H9 (cell line): ENCODE data around the gene YBX1. TPM values are rescaled to one million over a fixed set of nuclear protein-coding genes. Genes with fewer than 3 reads are reported as not detected.

Experiments used
- DNase-seq: peaks from one replicate; pipeline ENCODE4 v3.0.0-alpha.2; 2017
- H2AFZ ChIP-seq: one replicate; pipeline ENCODE4 v1.6.1; 2013; ENCODE audit warnings: mild to moderate bottlenecking, low read length, control low read depth, moderate library complexity
- H2AK5ac ChIP-seq: 2 replicates; pipeline ENCODE4 v1.6.1; 2013; ENCODE audit warnings: low read length, control low read depth, mixed read lengths; ENCODE audit not compliant: insufficient read length
- H2BK120ac ChIP-seq: one replicate; pipeline ENCODE4 v1.6.1; 2013; ENCODE audit warnings: low read depth, mild to moderate bottlenecking, low read length, control low read depth, inconsistent platforms; ENCODE audit not compliant: poor library complexity, severe bottlenecking
- H2BK12ac ChIP-seq: 2 replicates; pipeline ENCODE4 v1.6.1; 2013; ENCODE audit warnings: low read length, control low read depth, mixed read lengths, low read depth; ENCODE audit not compliant: insufficient read length
- H2BK15ac ChIP-seq: 2 replicates; pipeline ENCODE4 v1.6.1; 2013; ENCODE audit warnings: low read depth, low read length, control low read depth
- H2BK20ac ChIP-seq: one replicate; pipeline ENCODE4 v1.6.1; 2013; ENCODE audit warnings: low read depth, mild to moderate bottlenecking, low read length, control low read depth, inconsistent platforms; ENCODE audit not compliant: poor library complexity, severe bottlenecking
- H2BK5ac ChIP-seq: 2 replicates; pipeline ENCODE4 v1.6.1; 2013; ENCODE audit warnings: low read length, control low read depth, mixed read lengths; ENCODE audit not compliant: insufficient read length
- H3K14ac ChIP-seq: 2 replicates; pipeline ENCODE4 v1.6.1; 2013; ENCODE audit warnings: low read length, control low read depth; ENCODE audit not compliant: insufficient read depth
- H3K18ac ChIP-seq: 2 replicates; pipeline ENCODE4 v1.6.1; 2013; ENCODE audit warnings: low read depth, mild to moderate bottlenecking, mixed read lengths, low read length, control low read depth; ENCODE audit not compliant: insufficient read length
- H3K23ac ChIP-seq: 2 replicates; pipeline ENCODE4 v1.6.1; 2013; ENCODE audit warnings: low read length, control low read depth, mixed read lengths, low read depth; ENCODE audit not compliant: insufficient read length
- H3K23me2 ChIP-seq: 2 replicates; pipeline ENCODE4 v1.6.1; 2013; ENCODE audit warnings: low read depth, mild to moderate bottlenecking, mixed read lengths, low read length, control low read depth; ENCODE audit not compliant: insufficient read length, poor library complexity, severe bottlenecking
- H3K27ac ChIP-seq: 2 replicates; pipeline ENCODE4 v1.5.1; 2013; ENCODE audit warnings: low read length, control low read depth, mixed read lengths, low read depth; ENCODE audit not compliant: insufficient read length
- H3K27me3 ChIP-seq: 2 replicates; pipeline ENCODE4 v1.6.1; 2013; ENCODE audit warnings: low read length, control low read depth, inconsistent platforms; ENCODE audit not compliant: insufficient read depth
- H3K4ac ChIP-seq: 2 replicates; pipeline ENCODE4 v1.6.1; 2013; ENCODE audit warnings: low read depth, mild to moderate bottlenecking, control low read depth, inconsistent platforms, low read length, moderate library complexity
- H3K4me1 ChIP-seq: 2 replicates; pipeline ENCODE4 v1.6.1; 2013; ENCODE audit warnings: low read length, control low read depth, inconsistent platforms; ENCODE audit not compliant: insufficient read depth
- H3K4me2 ChIP-seq: 2 replicates; pipeline ENCODE4 v1.6.1; 2013; ENCODE audit warnings: low read length, control low read depth, mixed read lengths; ENCODE audit not compliant: insufficient read length, insufficient read depth
- H3K56ac ChIP-seq: 2 replicates; pipeline ENCODE4 v1.6.1; 2013; ENCODE audit warnings: low read depth, mild to moderate bottlenecking, mixed read lengths, low read length, control low read depth; ENCODE audit not compliant: insufficient read length
- H3K79me1 ChIP-seq: 2 replicates; pipeline ENCODE4 v1.6.1; 2013; ENCODE audit warnings: low read depth, mild to moderate bottlenecking, moderate library complexity, low read length, control low read depth, inconsistent platforms; ENCODE audit not compliant: insufficient read depth, poor library complexity, severe bottlenecking
- H3K79me2 ChIP-seq: 2 replicates; pipeline ENCODE4 v1.6.1; 2013; ENCODE audit warnings: low read length, control low read depth, inconsistent platforms; ENCODE audit not compliant: insufficient read depth
- H3K9ac ChIP-seq: 2 replicates; pipeline ENCODE4 v1.6.1; 2013; ENCODE audit warnings: low read length, control low read depth, mixed read lengths; ENCODE audit not compliant: insufficient read length; ENCODE audit errors: extremely low read depth
- H3K9me3 ChIP-seq: one replicate; pipeline ENCODE4 v1.6.1; 2013; ENCODE audit warnings: low read depth, low read length, inconsistent platforms; ENCODE audit not compliant: control insufficient read depth
- H3T11ph ChIP-seq: one replicate; pipeline ENCODE4 v1.6.1; 2013; ENCODE audit warnings: mild to moderate bottlenecking, low read length, control low read depth, inconsistent platforms
- H4K20me1 ChIP-seq: one replicate; pipeline ENCODE4 v1.6.1; 2013; ENCODE audit not compliant: control insufficient read depth, insufficient read length, insufficient read depth
- H4K5ac ChIP-seq: 2 replicates; pipeline ENCODE4 v1.6.1; 2013; ENCODE audit warnings: low read depth, mild to moderate bottlenecking, mixed read lengths, low read length, control low read depth; ENCODE audit not compliant: insufficient read length
- H4K8ac ChIP-seq: replicated peaks from 2 replicates; pipeline ENCODE4 v1.6.1; 2013; ENCODE audit warnings: low read length, control low read depth, mixed read lengths, low read depth; ENCODE audit not compliant: insufficient read length
- H4K91ac ChIP-seq: 2 replicates; pipeline ENCODE4 v1.6.1; 2013; ENCODE audit warnings: low read depth, mild to moderate bottlenecking, moderate library complexity, mixed read lengths, low read length, control low read depth; ENCODE audit not compliant: insufficient read length
- H3K27ac Mint-ChIP-seq, 3 experiments: 2 replicates in 2 of 3; 3 replicates in 1 of 3; pipeline ENCODE4 v1.8.0; 2020 to 2021; ENCODE audit warnings: mixed read lengths in 3 of 3, mild to moderate bottlenecking in 1 of 3, moderate library complexity in 1 of 3
- H3K27me3 Mint-ChIP-seq: 2 replicates; pipeline ENCODE4 v1.8.0; 2021; ENCODE audit warnings: low read depth, mild to moderate bottlenecking, moderate library complexity, mixed read lengths
- H3K36me3 Mint-ChIP-seq, 3 experiments: 2 replicates in 2 of 3; 3 replicates in 1 of 3; pipeline ENCODE4 v1.8.0; 2020 to 2021; ENCODE audit warnings: low read depth in 3 of 3, mixed read lengths in 3 of 3; ENCODE audit not compliant: insufficient read depth in 1 of 3
- H3K4me1 Mint-ChIP-seq, 2 experiments: 2 replicates each; pipeline ENCODE4 v1.8.0; 2020; ENCODE audit warnings: mixed read lengths in 2 of 2
- H3K4me3 Mint-ChIP-seq, 2 experiments: 2 replicates in 1 of 2; 3 replicates in 1 of 2; pipeline ENCODE4 v1.8.0; 2020 to 2021; ENCODE audit warnings: mild to moderate bottlenecking in 2 of 2, mixed read lengths in 2 of 2, moderate library complexity in 1 of 2
- H3K9me3 Mint-ChIP-seq, 2 experiments: 2 replicates in 1 of 2; 3 replicates in 1 of 2; pipeline ENCODE4 v1.8.0; 2020; ENCODE audit warnings: mild to moderate bottlenecking in 2 of 2, mixed read lengths in 2 of 2, moderate library complexity in 1 of 2
- WGBS: extraction: QIAGEN DNeasy Blood & Tissue Kit; methylation state at CpG from one replicate; pipeline ENCODE4 v1.1.7; 2013; ENCODE audit warnings: missing lambda C conversion rate, low lambda C conversion rate, mixed read lengths; ENCODE audit not compliant: insufficient read length; ENCODE audit errors: extremely low coverage; 5-methylcytosine and 5-hydroxymethylcytosine counted together
- total RNA-seq: library from RNA; stranded (reverse); gene quantifications from 2 replicates; pipeline ENCODE4 v1.2.1, GENCODE V29; 2021
- TF ChIP-seq, protein P1 (sequence below): fragments of 200-600 bp; sonication (generic); conservative IDR thresholded peaks from 3 replicates; pipeline ENCODE4 v1.8.0; 2021; ENCODE audit warnings: antibody characterized with exemption, mild to moderate bottlenecking

The YBX1 gene
- total RNA-seq, 1 experiment from 2014 or later = 1,019 TPM

DNA sequence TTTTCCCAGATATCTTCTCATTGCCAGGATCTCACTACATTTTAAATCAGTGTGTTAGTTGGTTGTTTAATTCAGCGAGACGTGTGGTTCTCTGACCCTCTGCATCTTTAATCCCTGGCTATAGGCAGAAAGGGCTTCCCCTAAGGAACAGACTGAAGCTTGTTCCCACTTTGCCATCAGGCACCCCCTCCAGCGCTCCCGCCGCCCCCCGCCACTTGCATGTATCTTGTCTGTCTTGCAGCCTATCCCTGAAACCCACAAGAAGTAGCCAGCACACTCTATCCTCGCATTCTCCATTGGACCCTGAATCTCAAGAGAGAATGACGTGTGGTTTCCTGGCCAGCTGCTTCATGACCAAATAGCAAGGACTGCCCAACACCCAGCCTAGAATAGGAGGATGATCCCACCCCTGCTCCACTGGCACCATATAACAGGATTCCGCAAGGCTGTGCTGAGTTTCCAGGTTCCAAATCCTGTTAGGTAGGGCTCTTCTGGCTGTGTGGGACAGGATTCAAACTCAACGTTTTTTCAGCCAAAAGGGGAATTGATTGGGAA lies 50.0 kb downstream of the YBX1 start:
- no peak overlapping the region for H2BK5ac ChIP-seq

More for the DNA sequence above, 50.0 kb downstream of the YBX1 start:
- H3K9me3 ChIP-seq = no peaks in the 10 kb centered on the region
- H4K91ac ChIP-seq = no peak overlapping the region
- Mint-ChIP-seq H3K9me3 (no peaks in the 10 kb centered on the region), H3K4me3 (no peak overlapping the region), H3K27me3 (no peaks in the 10 kb centered on the region; the same call in 1 of the 2 replicates), H3K36me3 (peaks cover 0 to 3% (median 0%) of the 10 kb centered on the region in 3 experiments; a peak in 2 of 7 replicates), H3K4me1 (peaks cover 11 to 26% of the 10 kb centered on the region in 2 experiments), H3K27ac (peak overlapping the region in 1 of 3 experiments; percentile 85; a peak in 1 of 7 replicates)
- H3K56ac ChIP-seq = no peak overlapping the region
- no peak overlapping the region for H2BK12ac ChIP-seq
- no peak overlapping the region for H3K9ac ChIP-seq
- H3K4me1 ChIP-seq = no peaks in the 10 kb centered on the region; the same call in 1 of the 2 replicates
- no peak overlapping the region for H2BK20ac ChIP-seq
- no peak overlapping the region for H4K8ac ChIP-seq
- H2BK120ac ChIP-seq = no peak overlapping the region
- DNase-seq = no peak
- WGBS = no CpG with 5 or more reads among the region's 10 CpGs
- H3K4ac ChIP-seq = no peak overlapping the region
- no peak overlapping the region for H3K14ac ChIP-seq
- no peak overlapping the region for H2AK5ac ChIP-seq
- no peak overlapping the region for H2AFZ ChIP-seq
- no peak overlapping the region for H3K18ac ChIP-seq
- no peaks in the 10 kb centered on the region for H3K79me1 ChIP-seq
- H2BK15ac ChIP-seq = no peak overlapping the region
- no peak overlapping the region for H3K23ac ChIP-seq
- TF ChIP-seq, protein P1, sequence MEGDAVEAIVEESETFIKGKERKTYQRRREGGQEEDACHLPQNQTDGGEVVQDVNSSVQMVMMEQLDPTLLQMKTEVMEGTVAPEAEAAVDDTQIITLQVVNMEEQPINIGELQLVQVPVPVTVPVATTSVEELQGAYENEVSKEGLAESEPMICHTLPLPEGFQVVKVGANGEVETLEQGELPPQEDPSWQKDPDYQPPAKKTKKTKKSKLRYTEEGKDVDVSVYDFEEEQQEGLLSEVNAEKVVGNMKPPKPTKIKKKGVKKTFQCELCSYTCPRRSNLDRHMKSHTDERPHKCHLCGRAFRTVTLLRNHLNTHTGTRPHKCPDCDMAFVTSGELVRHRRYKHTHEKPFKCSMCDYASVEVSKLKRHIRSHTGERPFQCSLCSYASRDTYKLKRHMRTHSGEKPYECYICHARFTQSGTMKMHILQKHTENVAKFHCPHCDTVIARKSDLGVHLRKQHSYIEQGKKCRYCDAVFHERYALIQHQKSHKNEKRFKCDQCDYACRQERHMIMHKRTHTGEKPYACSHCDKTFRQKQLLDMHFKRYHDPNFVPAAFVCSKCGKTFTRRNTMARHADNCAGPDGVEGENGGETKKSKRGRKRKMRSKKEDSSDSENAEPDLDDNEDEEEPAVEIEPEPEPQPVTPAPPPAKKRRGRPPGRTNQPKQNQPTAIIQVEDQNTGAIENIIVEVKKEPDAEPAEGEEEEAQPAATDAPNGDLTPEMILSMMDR = no peak
- no peak overlapping the region for H3T11ph ChIP-seq
- no peaks in the 10 kb centered on the region for H3K23me2 ChIP-seq
- H4K5ac ChIP-seq = no peak overlapping the region
- no peaks in the 10 kb centered on the region for H3K79me2 ChIP-seq
- no peaks in the 10 kb centered on the region for H3K27me3 ChIP-seq
- H3K4me2 ChIP-seq = no peak overlapping the region
- H4K20me1 ChIP-seq = no peaks in the 10 kb centered on the region
- H3K27ac ChIP-seq = no peak overlapping the region
